Upper lobe of left lung (tissue), 4 donors: ENCODE data around the gene FOXP1.

Source experiments
- POLR2A ChIP-seq, 4 donors: fragments of 450-650 bp; IDR thresholded peaks; one replicate each; pipeline ENCODE4 v1.5.1; 2016 to 2017; ENCODE audit warnings: antibody characterized with exemption in 4 of 4, mild to moderate bottlenecking in 2 of 4
- TF ChIP-seq, protein P1 (sequence below), 6 experiments: fragments of 450-650 bp in 4 of 6; fragments of 200-600 bp in 2 of 6; sonication (generic) in 2 of 6; IDR thresholded peaks; one replicate each; pipeline ENCODE4 v1.5.1; 2016 to 2019; ENCODE audit warnings: antibody characterized with exemption in 6 of 6

DNA sequence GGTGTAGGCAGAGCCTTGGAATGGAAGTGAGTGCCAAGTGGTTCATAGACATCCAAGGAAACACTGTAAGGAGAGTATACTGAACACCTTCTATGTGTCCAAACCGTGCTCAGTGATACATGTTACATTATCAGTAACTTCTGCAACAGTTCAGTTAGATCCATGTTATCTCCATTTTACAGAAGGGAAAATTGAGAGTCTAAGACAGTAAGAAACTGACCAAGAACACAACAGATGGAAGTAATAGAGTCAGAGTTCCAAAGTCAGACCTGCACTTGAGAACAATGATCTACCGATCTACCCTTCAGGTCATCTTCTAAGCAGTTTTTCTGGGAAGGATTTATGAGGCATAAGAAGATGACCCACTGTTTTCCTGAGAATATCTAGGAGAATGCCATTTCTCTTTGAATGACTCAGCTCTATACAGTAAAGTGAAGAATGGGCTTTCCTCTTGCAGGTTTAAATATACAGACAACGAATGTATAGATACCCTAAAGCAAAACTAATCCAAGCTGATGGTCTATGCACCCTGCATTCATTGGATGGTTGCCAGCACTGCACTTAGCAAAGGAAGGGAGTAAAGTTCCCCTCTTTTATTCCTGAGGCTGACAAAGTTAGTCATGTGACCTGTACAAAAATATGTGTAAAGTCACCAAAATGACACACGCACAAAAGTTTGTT lies 667.0 kb downstream of the FOXP1 start:
- no peak for TF ChIP-seq POLR2A (IDR thresholded peaks at IDR 0.05)
- TF ChIP-seq, protein P1, sequence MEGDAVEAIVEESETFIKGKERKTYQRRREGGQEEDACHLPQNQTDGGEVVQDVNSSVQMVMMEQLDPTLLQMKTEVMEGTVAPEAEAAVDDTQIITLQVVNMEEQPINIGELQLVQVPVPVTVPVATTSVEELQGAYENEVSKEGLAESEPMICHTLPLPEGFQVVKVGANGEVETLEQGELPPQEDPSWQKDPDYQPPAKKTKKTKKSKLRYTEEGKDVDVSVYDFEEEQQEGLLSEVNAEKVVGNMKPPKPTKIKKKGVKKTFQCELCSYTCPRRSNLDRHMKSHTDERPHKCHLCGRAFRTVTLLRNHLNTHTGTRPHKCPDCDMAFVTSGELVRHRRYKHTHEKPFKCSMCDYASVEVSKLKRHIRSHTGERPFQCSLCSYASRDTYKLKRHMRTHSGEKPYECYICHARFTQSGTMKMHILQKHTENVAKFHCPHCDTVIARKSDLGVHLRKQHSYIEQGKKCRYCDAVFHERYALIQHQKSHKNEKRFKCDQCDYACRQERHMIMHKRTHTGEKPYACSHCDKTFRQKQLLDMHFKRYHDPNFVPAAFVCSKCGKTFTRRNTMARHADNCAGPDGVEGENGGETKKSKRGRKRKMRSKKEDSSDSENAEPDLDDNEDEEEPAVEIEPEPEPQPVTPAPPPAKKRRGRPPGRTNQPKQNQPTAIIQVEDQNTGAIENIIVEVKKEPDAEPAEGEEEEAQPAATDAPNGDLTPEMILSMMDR (IDR thresholded peaks at IDR 0.05): no peak
